ENCODE results near the gene ITGB3. TPM values are rescaled to one million over a fixed set of nuclear protein-coding genes. Genes with fewer than 3 reads are reported as not detected.
A peak's percentile ranks its signal among the peaks of the same experiment; 100 is the strongest.

The ITGB3 gene
- total and polyA plus RNA-seq, 2 of the 4 experiments (the other 2 are of a cell fraction) = 9.8 to 17.6 TPM

- Histone ChIP-seq H4K20me1 (ENCODE audit: insufficient read depth, low read length) (no peaks in the 10 kb centered on the region), H3K27ac (ENCODE audit: insufficient read depth, low read length) (no peak overlapping the region), H2AK5ac (ENCODE audit: low read depth, low read length) (peak overlapping the region; percentile 33; the same call in 1 of the 2 replicates), H4K91ac (ENCODE audit: insufficient read depth, low read depth, low read length) (no peak overlapping the region), H4K8ac (ENCODE audit: low read depth in 2 of 2, low read length in 2 of 2) (no peak overlapping the region), H2BK5ac (ENCODE audit: low read depth, low read length, poor library complexity, severe bottlenecking) (no peak overlapping the region), H3K9ac (ENCODE audit: low read depth, low read length) (no peak overlapping the region), H3K18ac (ENCODE audit: low read depth, low read length) (no peak overlapping the region), H3K4me2 (ENCODE audit: low read depth, low read length) (no peak overlapping the region), H4K5ac (ENCODE audit: low read depth, low read length) (no peak overlapping the region), H2AFZ (replicated peaks; ENCODE audit: low read length, poor library complexity) (no peak overlapping the region), H3K79me1 (ENCODE audit: low read depth in 1 of 2, low read length in 2 of 2) (peaks cover 4 to 11% of the 10 kb centered on the region in 2 experiments; a peak in 3 of 4 replicates), H3K9me1 (ENCODE audit: insufficient read depth, low read length) (peaks cover 24% of the 10 kb centered on the region), H3K9me3 (ENCODE audit: control insufficient read depth, insufficient read depth, low read length) (peaks cover 2% of the 10 kb centered on the region; the same call in 1 of the 2 replicates), H3K23ac (ENCODE audit: low read depth, low read length) (no peak overlapping the region), H2BK20ac (ENCODE audit: low read depth, low read length) (no peak overlapping the region), H3K4me3 (ENCODE audit: insufficient read depth, low read depth, low read length) (no peak overlapping the region), H3K36me3 (ENCODE audit: control insufficient read depth, insufficient read depth, low read length) (peaks cover 47% of the 10 kb centered on the region), H3K4me1 (ENCODE audit: control insufficient read depth, insufficient read depth, low read length) (peaks cover 6% of the 10 kb centered on the region), H3K27me3 (ENCODE audit: control insufficient read depth, insufficient read depth, low read length) (no peaks in the 10 kb centered on the region), H2BK15ac (ENCODE audit: low read depth, low read length) (no peak overlapping the region), H3K4ac (ENCODE audit: low read depth, low read length) (no peak overlapping the region), H3K14ac (replicated peaks; ENCODE audit: low read depth, low read length) (no peak overlapping the region), H3K56ac (ENCODE audit: extremely low read depth, insufficient read depth, low read length) (no peak overlapping the region), H2BK120ac (ENCODE audit: low read depth, low read length) (no peak overlapping the region), H2AK9ac (replicated peaks; ENCODE audit: low read depth, low read length, poor library complexity) (no peak overlapping the region)
- 67% methylated on average over 1 of the region's 4 CpGs; no CpG with 5 or more reads in 1 of the 2 experiments for WGBS, 2 experiments (ENCODE audit: extremely low coverage in 2 of 2, insufficient read length in 1 of 2)
- dilution Hi-C loops (cut with HindIII; ENCODE audit: low sequenced_read_pairs, unreplicated experiment) = no loop called here
- no peak for ATAC-seq (ENCODE audit: low read depth)
- no peak for TF ChIP-seq CEBPB (IDR thresholded peaks at IDR 0.05; ENCODE audit: low read depth, low read length)
- TF ChIP-seq FOS (IDR thresholded peaks at IDR 0.05; ENCODE audit: low read depth, low read length) = no peak
- no peak for TF ChIP-seq CHD1 (IDR thresholded peaks at IDR 0.05; ENCODE audit: low read depth, low read length)
- TF ChIP-seq, protein P1, sequence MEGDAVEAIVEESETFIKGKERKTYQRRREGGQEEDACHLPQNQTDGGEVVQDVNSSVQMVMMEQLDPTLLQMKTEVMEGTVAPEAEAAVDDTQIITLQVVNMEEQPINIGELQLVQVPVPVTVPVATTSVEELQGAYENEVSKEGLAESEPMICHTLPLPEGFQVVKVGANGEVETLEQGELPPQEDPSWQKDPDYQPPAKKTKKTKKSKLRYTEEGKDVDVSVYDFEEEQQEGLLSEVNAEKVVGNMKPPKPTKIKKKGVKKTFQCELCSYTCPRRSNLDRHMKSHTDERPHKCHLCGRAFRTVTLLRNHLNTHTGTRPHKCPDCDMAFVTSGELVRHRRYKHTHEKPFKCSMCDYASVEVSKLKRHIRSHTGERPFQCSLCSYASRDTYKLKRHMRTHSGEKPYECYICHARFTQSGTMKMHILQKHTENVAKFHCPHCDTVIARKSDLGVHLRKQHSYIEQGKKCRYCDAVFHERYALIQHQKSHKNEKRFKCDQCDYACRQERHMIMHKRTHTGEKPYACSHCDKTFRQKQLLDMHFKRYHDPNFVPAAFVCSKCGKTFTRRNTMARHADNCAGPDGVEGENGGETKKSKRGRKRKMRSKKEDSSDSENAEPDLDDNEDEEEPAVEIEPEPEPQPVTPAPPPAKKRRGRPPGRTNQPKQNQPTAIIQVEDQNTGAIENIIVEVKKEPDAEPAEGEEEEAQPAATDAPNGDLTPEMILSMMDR (conservative IDR thresholded peaks at IDR 0.05; ENCODE audit: low read depth, low read length) = no peak
- POLR2A ChIA-PET (ENCODE audit: unreplicated experiment) = no interaction called here
- no TSS peak for BruUV-seq (replicated peaks)
- CTCF ChIA-PET = interaction anchor here (0.6 kb wide), 1 partner anchor 10 kb away, joined by 5 read pairs; no protein-coding TSS in a partner anchor
- intact Hi-C loops (cut with micrococcal nuclease) = no loop called here
- in situ Hi-C loops (cut with MboI; ENCODE audit: low sequenced_read_pairs) = no loop called here
- DNase-seq = no peak
These were observed 44.2 kb downstream of the ITGB3 start for GRCh38 chr17:47297661-47298400.
